NAMALWA (cell line): ENCODE measurements around the gene PNRC1.
"Not testable (repeated sequence)": the region's sequence is repeated elsewhere in the genome, so short reads cannot be mapped to it uniquely, and the experiment has no call there.

Experiments
- DNase-seq: peaks from one replicate; pipeline ENCODE4 v3.0.0-alpha.2; 2015; ENCODE audit warnings: low spot score

PNRC1 gene

DNA sequence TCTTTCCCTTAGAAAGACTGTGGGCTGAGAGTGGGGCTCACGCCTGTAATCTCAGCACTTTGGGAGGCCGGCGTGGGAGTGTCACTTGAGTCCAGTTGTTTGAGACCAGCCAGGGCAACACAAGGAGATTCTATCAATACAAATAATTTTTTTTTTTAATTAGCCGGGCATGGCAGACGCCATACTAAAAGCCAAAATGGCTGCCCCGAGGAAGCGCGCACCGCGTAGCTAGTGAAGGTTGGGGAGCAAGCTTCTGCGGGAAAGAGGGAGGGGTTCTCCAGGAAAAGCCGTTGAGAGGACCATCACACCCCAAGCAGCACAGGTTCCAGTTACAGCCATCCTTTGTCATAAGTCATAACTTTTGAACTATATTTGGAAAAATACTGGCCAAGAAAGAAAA lies 21.3 kb upstream of the PNRC1 start:
- no peak for DNase-seq

DNA sequence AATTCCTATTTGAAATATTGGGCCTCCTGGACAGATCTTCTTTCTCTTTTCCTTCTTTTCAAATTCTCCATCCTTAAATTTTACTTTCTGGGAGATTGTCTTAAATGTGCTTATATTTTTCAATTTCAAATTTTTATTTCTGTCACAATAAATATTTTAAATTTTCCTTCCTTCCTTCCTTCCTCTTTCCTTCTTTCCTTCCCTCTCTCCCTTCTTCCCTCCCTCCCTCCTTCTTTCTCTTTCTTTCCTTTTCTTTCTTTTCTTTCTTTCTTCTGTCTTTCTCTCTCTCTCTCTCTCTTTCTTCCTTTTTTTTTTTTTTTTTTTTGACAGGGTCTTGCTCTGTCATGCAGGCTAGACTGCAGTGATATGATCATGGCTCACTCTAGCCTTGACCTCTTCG lies 16.7 kb upstream of the PNRC1 start:
- DNase-seq: no peak

DNA sequence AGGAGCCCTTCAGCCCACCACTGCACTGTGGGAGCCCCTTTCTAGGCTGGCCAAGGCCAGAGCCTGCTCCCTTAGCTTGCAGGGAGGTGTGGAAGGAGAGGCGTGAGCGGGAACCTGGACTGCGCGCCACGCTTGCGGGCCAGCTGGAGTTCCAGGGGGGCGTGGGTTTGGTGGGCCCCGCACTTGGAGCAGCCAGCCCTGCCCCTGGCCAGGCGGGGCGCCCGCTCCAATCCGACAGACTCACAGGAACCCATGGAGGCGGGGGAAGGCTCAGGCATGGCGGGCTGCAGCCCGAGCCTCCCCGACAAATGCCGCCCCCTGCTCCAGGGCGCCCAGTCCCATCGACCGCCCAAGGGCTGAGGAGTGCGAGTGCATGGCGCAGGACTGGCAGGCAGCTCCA lies 15.6 kb upstream of the PNRC1 start:
- not testable (repeated sequence) for DNase-seq

DNA sequence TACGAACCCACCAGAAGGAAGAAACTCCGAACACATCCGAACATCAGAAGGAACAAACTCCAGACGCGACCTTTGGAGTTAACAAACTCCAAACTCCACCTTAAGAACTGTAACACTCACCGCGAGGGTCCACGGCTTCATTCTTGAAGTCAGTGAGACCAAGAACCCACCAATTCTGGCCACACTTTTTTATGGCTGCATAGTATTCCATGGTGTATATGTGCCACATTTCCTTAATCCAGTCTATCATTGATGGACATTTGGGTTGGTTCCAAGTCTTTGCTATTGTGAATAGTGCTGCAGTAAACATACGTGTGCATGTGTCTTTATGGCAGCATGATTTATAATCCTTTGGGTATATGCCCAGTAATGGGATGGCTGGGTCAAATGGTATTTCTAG lies 14.4 kb upstream of the PNRC1 start:
- DNase-seq: not testable (repeated sequence)

DNA sequence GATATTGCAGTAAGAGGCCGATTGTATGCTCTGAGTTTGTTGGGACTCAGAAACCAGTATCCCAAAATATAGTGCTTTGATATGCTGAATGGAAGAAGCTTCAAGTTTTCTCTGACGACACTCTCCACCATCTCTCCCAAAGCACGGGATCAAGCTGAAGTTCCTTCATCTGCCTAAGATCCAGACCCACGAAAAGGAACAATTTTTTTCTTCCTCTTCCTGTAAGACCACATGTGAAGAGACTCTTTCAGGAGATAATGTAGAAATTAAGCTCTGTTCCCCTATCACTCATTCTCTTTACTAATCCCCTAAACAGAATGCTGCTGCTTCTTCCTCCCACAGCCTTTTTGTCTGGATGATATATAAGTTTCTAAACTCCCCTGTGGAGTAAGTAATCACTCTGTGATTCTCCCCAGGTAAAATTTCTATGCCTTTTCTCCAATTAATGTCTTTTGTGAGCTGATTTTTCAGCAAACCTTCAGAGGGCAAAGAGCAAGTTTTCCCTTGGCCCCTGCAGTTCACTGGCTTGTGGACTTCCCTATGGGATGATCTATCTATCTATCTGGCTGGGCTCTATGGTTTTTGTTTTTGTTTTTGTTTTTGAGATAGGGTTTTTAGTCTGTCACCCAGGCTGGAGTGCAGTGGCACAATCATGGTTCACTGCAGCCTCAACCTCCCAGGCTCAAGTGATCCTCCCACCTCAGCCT lies 13.5 kb upstream of the PNRC1 start:
- DNase-seq: no peak

DNA sequence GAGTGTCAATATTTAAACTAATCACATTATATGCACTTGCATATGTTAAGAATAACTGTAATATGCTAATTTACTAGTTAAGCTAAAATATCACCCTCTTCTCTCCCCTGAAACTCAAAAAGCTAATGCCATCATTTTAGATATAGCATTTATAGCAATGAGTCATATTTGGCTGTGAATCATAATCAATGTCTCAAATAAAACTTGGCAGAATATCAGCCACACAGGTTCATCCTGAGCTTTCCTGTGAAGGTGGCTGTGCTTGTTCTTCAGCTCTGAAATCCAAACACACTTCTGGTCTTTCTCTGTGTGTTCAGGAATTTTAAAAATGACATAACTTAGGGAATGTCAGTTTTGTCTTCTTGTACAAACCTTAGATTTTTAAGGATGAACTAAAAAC lies 12.8 kb upstream of the PNRC1 start:
- no peak for DNase-seq

DNA sequence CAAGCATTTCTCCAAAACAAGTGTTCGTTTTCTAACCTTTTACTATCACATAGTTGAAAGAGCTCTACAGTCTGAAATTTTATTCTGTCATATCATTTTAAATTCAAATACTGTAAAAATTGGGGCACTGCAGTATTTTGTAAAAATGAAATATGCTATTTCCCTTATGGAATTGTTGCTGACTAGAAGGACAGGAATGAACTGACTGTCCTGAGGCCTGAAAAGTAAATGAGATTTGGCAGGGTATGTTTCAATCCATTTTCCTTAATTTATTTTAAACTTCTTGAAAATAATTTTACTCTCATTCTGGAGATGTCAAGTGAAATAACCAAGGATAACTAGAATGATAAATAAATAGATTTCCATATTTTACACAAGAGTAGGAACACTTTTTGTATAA lies 11.9 kb upstream of the PNRC1 start:
- DNase-seq: no peak

DNA sequence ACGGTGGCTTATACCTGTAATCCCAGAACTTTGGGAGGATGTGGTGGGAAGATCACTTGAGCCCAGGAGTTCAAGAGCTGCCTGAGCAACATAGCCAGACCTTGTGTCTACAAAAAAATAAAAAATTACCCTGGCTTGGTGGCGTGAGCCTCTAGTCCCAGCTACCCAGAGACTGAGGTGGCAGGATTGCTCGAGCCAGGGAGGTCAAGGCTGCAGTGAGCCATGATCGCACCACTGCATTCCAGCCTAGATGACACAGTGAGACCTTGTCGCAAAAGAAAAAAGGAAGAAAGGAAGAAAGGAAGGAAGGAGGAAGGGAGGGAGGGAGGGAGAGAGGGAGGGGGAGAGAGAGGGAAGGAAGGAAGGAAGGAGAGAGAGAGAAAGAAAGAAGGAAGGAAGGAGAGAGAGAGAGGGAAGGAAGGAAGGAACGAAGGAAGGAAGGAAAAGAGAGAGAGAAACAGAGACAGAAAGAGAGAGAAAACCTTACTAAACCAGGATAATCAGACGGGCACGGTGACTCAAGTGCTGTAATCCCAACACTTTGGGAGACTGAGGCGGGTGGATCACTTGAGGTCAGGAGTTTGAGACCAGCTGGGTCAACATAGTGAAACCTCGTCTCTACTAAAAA lies 10.9 kb upstream of the PNRC1 start:
- DNase-seq: no peak

DNA sequence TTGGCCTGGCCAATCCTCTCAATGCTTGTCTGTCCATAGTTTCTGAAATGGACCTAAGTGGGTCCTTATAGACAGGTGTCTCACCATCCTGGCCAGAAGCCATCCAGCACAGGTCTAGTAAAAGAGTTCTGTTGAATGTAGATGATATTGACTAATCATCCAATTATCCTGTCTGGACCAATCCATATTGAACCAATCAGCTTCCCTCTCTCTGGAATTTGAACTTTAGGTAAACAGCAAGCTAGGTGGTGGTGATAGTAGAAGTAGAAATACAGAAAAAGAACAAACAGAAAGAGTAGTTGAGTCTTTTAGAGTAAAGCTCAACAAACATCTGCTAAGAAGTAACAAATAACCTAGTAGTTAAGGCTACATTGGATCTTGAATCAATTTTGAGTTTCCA lies 9.5 kb upstream of the PNRC1 start:
- DNase-seq: no peak

DNA sequence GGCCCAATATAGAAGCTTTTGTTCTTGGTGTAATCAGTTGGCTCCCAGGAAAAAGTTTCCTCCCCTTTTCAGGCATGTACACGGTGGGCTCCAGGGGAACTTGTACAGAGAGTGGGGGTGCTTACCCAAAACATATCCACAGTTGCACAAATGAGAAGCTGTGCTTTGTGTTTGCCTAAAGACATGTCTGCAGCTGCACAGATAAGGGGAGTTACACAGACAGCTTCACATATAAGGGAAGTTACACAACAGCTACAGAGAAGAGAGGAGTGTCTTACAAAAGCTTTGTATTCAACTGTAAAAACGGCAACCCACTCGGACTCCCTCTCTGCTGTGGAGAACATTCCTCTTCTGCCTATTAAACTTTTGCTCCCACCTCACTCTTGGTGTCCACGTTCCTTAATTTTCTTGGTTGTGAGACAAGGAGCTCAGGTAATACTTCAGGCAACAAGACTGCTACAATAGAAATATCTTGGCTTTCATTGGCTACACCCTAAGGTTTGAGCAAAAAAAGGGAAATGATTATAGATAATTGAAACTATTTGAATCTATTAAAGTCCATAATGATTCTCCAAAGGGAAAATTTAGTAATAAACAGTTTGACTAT lies 7.4 kb upstream of the PNRC1 start:
- no peak for DNase-seq

DNA sequence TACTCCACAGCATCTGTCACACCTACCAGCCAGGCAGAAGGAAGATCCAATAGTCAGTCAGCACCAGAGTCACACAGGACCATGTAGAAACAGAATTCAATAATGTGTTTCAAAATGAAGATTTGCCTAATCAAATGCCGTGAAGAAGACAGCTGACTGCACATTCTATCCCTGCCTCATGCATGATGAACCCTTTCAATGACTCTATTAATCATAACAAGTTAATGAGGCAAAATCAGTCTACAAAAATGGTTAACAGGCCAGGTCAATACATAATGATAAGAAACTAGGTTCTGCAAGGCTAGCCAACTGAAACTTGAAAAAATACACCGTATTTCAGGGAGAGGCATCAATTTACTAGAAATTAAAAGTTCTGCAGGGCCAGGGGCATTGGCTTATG lies 6.7 kb upstream of the PNRC1 start:
- no peak for DNase-seq

DNA sequence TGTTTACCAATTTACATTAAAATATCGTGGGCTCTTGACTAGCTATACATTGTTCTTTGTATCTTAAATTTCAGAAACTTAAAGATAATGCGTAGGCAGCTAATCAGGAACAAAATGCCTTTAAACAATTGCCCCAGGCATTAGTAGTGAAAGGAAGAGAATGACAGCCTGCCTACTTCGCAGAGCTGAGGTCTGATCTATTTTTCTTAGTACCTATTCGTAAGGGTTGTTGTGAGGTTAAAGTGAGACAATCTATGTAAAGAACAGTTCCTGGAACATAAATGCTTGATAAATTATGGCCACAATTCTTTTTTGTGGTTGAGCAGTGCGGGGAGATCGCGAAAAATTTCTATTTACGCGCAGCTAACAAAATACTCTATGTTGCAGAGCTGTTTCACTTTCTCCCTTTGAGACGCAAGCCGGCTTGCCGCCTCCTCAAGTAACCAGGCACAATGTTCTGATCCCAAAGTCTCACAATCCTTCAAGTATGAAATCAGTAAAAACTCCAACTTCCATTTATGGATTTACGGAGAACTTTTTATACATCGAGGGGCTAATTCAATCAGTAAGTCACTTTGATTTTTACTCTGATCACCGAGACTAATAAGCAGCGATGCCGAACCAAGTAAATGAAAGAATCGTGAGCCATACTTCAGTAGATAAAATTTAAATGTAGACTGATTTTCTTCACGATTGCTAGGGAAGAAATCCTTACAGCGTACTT lies 878 bp upstream of the PNRC1 start:
- peak; percentile 79 for DNase-seq

DNA sequence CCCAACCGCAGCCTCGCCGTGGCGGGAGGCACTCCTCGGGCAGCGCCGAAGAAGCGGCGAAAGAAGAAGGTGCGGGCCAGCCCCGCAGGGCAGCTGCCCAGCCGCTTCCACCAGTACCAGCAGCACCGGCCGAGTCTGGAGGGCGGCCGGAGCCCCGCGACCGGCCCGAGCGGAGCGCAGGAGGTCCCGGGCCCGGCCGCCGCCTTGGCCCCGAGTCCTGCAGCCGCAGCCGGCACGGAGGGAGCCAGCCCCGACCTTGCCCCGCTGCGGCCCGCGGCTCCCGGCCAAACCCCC lies 525 bp downstream of the PNRC1 start:
- no peak for DNase-seq

DNA sequence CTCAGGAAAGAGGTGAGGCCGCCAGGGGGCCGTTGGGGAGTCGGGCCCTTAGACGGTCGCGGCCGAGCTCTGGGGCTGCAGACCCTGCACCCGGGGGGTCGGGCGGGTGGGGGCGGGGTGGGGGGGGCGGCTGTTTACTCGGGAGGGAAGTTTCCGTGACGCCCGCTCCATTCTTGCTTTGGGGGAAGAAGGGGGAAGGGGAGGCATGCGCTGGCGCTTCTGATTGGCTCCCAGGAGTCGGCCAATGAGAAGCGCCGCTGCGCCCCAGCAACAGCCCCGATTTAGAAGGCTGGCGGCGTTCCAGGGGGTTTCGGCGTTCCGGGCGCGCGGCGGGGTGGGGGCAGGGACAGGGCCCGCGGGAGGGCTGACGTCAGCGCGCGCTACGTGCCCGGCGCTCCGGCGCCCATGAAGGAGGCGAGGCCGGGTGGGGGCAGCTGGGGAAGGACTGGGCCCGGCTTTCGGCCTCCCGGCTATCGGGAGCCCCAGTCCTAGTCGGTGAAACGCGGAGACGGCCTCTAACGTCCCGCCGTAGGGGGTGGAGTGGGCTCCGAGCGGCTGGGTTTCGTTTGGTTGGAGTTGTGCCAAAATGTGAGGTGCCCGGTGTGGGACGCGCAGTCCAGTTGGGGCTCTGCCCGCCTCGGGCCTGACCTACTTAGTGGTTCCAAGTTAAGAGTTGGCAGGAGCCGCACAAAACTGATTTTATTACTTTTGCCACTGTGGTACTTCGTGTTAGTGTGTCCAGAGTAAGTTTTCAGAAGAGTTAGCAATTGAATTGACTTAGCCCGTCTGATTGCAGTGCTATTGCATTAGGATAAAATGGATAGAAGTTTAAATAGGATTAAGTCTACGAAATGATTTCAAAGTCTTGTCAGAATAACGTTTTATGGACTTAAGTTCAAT lies 1.1 kb downstream of the PNRC1 start:
- peak; percentile 95 for DNase-seq

DNA sequence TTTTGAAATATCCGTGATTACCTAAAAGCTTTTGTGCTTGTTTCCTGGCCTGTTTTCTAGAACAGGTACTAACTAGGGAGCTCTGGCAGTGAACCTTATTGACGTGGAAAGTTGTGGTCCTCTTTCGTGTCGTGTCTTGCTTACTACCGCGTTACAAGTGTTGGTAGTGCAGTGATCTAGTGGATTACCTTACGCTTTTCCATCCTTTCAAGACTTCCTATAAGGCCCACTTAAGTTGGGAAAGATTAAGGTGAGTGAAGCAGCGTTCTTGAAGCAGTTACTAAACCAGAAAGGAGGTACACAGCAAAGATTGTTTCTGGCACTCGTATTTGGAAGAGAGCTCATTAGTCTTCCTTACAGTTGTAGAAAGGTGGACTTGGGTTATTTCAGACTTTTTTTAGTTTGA lies 1.9 kb downstream of the PNRC1 start:
- DNase-seq: peak; percentile 54

DNA sequence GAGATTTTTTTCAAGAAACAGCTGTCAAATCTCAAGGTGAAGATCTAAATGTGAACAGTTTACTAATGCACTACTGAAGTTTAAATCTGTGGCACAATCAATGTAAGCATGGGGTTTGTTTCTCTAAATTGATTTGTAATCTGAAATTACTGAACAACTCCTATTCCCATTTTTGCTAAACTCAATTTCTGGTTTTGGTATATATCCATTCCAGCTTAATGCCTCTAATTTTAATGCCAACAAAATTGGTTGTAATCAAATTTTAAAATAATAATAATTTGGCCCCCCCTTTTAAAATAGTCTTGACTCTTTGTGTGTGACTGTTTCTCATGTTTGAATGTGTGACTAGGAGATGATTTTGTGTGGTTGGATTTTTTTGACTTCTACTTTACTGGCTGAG lies 4.0 kb downstream of the PNRC1 start:
- DNase-seq: no peak

DNA sequence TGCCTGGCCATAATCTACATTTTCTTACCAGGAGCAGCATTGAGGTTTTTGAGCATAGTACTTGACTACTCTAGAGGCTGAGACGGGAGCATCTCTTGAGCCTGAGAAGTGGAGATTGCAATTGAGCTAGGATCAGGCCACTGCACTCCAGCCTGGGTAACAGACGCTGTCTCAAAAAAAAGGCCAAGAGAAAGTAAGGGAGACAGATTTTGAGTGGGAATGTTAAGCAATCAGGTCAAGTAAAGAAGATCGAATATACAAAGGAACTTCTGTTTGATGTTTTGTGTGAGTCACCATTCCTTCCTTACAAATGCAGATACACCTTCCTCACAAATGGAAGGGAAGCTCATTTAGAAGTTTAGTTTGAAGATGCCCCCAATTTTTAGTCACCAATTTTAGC lies 4.4 kb downstream of the PNRC1 start:
- no peak for DNase-seq

DNA sequence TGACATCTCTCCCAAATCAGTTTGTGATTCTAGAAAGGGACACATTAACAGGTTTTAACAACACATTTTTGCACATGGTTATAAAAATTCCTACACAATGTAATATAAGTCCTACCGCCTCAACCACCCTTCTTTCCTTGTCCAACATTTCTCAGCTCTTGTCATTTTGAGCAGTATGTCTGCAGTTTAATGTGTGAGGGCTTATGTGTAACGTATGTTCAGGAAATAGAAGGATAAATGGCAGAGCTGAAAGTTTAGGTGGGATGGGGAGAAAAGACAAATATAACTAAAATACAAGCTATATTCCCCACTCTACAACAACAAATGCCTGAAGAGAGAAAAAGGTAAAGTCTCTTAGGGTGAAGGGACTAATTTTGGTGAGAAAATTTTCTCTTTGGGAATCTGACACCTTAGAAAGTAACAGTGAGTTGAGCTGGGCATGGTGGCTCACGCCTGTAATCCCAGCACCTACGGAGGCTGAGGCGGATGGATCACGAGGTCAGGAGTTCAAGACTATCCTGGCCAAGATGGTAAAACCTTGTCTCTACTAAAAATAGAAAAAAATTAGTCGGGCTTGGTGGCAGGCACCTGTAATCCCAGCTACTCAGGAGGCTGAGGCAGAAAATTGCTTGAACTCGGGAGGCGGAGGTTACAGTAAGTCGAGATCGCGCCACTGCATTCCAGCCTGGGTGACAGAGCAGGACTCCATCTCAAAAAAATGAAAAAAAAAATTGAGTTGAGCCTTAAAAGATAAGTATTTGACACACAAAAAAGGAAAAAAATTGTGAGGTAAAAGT lies 5.1 kb downstream of the PNRC1 start:
- DNase-seq: no peak

DNA sequence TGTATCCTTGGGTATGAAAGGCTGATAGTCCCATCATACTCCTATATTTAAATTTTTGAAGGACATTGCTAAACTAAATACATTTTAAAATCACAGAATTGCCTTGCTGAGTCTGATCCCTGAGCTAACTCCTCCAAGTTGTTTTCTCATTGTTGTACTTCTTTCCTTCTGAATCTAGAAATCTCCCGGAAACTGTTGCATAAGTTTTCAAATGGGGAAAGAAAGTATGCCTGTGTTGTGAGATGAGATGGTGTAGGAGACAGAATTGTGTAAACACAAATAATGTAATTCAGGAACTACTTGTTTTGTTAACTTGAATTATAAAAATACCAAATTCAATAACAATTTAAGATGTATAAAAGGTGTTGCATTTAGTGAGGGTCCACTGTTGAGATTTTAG lies 7.3 kb downstream of the PNRC1 start:
- no peak for DNase-seq

DNA sequence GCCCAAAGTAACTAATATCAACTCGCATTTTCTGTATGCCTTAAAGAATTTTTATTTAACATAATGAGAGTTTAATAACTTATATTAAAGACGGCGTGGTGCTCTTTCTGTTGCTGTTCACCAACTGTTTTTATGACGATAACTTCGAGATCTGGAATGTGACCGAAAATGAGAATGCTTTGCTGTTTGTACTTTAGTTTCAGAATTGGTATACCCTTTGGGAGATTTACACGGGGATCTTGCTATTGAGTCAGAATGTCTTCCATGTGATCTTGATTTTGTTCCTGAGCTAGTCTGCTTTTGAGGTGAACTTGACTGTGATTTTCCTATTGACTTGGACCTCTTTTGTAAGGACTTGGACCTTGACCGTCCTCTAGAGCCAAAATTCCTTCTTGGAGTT lies 17.9 kb downstream of the PNRC1 start:
- no peak for DNase-seq

DNA sequence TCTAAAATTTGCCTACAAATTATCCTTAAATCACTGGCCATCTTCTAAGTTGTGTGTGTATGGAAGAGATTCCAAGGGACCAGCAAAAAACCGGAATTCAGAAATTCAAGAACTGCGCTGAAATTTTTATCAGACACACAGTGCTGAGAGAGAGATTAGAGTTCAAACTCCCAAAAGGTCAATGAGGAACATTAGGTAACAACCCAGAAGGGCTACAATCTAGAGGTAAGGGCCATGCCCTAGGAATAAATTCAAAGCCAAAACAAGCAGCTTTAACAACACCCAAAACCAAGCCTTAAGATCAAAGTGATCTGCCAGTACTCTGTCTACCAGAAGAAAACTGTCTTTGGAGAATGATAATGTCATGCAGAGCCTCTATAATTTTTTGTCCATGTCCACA lies 19.6 kb downstream of the PNRC1 start:
- no peak for DNase-seq
